Coronary artery (tissue), 2 donors: Measurements from ENCODE around the gene MAP4K5.
A peak's percentile ranks its signal among the peaks of the same experiment; 100 is the strongest.

Experiments used
- DNase-seq: peaks from one replicate; pipeline ENCODE4 v3.0.0-alpha.2; 2017; ENCODE audit warnings: low spot score
- H3K27ac ChIP-seq, 2 donors: fragments of 200-600 bp; sonication (generic); one replicate each; pipeline ENCODE4 v1.5.1; 2016 to 2019
- H3K4me3 ChIP-seq: fragments of 200-600 bp; sonication (generic); 2 replicates; pipeline ENCODE4 v1.5.1; 2016; ENCODE audit warnings: mild to moderate bottlenecking, moderate library complexity
- TF ChIP-seq, protein P1 (sequence below): fragments of 200-600 bp; sonication (generic); IDR thresholded peaks from one replicate; pipeline ENCODE4 v1.5.1; 2019; ENCODE audit warnings: antibody characterized with exemption

The MAP4K5 gene

DNA sequence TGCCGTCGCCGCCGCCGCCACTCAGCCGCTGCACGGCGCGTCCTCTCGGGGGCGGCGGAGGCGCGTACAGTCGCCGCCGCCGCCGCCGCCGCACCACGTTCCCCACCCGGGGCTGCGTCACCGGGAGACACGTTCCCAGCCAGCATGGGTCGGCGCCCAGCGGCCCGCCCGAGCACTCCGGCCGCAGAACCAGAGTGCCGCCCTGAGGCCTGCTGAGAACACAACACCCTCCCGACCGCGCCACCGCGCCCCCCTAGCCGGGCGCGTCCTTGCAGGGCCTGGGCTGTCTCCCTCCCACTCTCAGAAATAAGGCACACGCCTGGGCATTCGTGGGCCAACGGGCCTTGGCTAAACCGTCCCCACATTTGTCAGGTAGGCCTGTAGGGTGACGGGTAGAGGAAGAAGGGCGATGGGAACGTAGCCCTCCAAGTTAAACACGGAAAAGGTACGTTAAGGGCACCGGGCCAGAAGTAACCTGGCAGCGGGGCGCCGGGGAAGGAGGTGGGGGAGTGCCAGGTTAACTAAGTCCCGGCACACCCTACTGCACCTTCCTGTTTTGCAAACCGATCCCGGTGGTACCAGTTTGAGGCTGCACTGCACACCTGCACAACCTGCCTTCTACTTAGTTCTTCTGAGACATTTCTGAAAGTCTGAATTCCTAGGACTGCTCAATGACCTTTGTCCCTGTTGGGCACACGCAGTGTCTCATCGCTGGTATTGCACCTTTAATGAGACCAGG, at the start of gene MAP4K5:
Gene MAP4K5 (minus strand): TSS at position 68 of the 739 bp plus-strand sequence. CDS start 520 bp downstream, outside the sequence.
- TF ChIP-seq, protein P1, sequence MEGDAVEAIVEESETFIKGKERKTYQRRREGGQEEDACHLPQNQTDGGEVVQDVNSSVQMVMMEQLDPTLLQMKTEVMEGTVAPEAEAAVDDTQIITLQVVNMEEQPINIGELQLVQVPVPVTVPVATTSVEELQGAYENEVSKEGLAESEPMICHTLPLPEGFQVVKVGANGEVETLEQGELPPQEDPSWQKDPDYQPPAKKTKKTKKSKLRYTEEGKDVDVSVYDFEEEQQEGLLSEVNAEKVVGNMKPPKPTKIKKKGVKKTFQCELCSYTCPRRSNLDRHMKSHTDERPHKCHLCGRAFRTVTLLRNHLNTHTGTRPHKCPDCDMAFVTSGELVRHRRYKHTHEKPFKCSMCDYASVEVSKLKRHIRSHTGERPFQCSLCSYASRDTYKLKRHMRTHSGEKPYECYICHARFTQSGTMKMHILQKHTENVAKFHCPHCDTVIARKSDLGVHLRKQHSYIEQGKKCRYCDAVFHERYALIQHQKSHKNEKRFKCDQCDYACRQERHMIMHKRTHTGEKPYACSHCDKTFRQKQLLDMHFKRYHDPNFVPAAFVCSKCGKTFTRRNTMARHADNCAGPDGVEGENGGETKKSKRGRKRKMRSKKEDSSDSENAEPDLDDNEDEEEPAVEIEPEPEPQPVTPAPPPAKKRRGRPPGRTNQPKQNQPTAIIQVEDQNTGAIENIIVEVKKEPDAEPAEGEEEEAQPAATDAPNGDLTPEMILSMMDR = peak; percentile 81
- Histone ChIP-seq H3K4me3 (peak within 1 kb of the TSS; percentile 86), H3K27ac (peak within 1 kb of the TSS; percentile 94 to 97)
- DNase-seq = peak; percentile 94

DNA sequence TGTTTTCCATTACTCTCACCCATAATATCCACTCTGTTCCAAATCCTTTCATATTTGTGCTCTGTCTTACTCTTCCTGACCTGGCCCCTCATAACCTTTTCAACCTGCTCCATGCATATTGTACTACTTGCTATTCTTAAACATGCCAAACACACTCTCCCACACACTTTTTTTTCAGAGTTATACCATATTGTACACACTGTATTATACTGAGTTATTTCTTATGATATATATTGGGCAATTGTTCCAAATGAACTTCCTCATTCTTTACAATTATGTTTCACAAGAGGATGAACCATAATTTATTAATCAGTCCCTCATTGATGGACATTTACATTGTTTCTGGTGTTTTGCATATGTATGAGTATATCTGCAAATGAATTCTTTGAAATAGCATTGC, 46.1 kb upstream of the MAP4K5 start:
- TF ChIP-seq, protein P1 = no peak
- DNase-seq = no peak
- H3K4me3 ChIP-seq = no peak overlapping the region
- no peak overlapping the region for H3K27ac ChIP-seq

DNA sequence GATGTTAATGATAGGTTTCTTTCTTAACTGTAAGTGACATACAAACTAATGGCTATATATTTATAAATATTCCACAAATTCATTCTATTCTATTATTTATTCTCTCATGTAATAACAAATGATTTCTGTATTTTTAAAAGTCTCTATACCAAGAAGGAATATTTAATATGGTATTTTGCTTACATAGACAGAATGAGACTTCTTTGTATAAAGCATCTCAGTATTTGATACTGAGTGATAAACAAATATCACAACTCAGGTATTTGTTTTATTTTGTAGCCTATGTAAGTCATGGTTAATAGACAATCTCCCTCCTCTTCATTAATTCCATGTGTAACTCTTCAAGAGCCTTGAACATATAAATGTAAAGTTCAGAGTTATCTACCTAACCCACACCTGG, 45.6 kb upstream of the MAP4K5 start:
- H3K27ac ChIP-seq = no peak overlapping the region
- DNase-seq = no peak
- no peak overlapping the region for H3K4me3 ChIP-seq
- TF ChIP-seq, protein P1 = no peak

DNA sequence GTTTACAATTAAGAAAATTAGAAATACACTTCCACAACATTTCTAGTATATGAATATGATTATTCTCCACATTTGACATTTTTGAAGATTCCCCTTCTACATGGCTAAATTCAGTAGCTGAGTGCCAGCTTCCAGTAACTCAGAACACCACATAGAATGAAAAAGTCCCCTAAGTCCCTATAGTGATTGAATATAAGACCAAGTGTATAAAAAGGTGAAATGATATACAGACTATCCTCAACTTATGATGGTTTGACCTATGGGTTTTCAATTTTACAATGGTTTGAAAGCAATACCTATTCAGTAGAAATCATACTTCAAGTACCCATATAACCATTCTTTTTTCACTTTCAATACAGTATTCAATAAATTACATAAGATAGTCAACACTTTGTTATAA, 43.4 kb upstream of the MAP4K5 start:
- no peak for DNase-seq
- Histone ChIP-seq H3K4me3 (no peak overlapping the region), H3K27ac (no peak overlapping the region)
- TF ChIP-seq, protein P1 = no peak

DNA sequence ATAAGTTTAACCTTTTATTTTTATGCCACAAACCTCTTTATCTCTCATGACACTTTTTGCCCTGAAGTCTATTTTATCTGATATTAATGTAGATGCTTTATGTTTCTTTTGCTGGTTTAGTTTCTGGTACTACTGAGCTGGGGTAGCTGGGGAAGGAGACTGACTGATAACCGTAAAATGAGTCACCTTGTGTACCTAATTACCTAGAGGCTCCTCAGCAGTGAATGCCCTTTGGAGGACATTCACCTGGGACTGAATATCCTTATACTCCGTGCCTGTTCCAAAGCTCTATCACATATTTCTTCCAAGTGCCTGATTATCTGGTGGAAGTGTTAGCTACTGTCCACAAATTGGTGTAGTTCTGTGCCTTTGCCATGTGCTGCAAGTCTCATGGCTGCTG, 41.5 kb upstream of the MAP4K5 start:
- no peak for DNase-seq
- H3K4me3 ChIP-seq = no peak overlapping the region
- TF ChIP-seq, protein P1 = no peak
- H3K27ac ChIP-seq = no peak overlapping the region

DNA sequence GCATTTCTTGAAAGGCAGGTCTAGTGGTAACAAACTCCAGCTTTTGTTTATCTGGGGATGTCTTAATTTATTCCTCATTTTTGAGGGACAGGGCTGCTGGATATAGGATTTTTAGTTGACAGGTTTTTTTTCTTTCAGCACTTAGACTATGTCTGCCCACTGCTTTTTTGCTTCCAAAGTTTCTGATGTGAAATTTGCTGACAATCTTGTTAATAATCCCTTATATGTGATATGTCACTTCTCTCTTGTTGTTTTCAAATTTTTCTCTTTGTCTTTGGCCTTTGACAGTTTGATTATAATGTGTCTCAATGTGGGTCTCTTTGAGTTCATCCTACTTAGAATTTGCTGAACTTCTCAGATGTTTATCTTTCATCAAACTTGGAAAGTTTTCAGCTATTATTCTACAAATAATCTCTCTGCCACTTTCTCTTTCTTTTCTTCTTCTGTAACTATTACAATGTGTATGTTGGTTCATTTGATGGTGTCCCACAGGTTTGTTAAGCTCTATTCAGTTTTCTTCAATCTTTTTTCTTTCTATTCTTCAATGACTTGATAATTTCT, 37.4 kb upstream of the MAP4K5 start:
- no peak for DNase-seq
- Histone ChIP-seq H3K27ac (no peak overlapping the region), H3K4me3 (no peak overlapping the region)
- TF ChIP-seq, protein P1 = no peak

DNA sequence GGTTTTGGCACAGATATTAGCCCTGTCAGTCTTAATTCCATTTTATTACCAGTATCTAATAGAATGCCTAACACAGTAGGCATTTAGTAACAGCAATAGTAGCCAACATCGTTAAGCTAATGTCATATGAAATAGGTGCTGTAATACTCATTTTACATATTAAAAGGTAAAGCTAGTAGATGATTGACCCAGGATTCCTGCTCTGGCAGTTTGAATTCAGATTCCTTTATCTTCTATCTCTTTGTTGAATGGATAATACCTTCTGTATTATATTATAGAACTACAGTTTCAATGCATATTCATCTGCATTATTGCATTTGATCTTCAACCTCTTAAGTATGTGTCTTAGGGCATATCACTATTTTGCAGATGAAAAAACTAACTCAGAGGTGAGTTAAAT, 30.5 kb upstream of the MAP4K5 start:
- no peak overlapping the region for H3K4me3 ChIP-seq
- H3K27ac ChIP-seq = no peak overlapping the region
- no peak for DNase-seq
- TF ChIP-seq, protein P1 = no peak
